ENCODE data around the gene FFAR3. TPM values are rescaled to one million over a fixed set of nuclear protein-coding genes. Genes with fewer than 3 reads are reported as not detected.

The FFAR3 gene
- total and polyA plus RNA-seq, 2 of the 13 experiments (the other 11 are each of a cell fraction or from before 2014, with no cell fraction given) = not detected

DNA sequence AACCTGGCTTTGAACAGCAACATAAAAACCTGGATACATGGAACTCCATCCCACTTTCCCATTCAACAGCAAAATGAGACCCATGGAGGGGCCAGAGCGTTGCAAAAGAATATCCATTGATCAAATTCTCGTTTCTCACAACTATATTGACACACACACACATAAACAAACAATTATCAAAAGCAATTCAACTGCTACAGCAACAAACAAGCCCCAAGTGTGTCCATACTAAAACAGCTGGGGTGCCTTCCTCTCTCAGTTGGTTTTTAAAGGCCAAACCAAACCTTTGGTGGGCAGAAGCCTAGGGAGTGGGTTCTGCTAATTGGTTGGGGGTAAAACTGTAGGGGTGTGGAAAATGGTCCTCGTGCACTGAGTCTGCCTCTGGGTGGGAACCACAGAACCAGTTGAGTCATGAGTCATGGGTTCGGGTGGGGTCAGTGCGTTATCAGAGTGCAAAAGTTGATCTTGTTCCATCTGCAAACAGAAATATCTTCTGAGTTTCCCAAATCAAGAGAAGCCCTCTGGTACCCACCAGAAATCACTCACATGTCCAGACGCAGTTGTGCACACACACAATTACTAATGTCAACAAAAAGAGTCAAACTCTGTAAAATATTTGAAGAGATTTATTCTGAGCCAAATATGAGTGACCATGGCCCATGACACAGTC lies 31.1 kb downstream of the FFAR3 start (continued):
- TF ChIP-seq, protein P1, sequence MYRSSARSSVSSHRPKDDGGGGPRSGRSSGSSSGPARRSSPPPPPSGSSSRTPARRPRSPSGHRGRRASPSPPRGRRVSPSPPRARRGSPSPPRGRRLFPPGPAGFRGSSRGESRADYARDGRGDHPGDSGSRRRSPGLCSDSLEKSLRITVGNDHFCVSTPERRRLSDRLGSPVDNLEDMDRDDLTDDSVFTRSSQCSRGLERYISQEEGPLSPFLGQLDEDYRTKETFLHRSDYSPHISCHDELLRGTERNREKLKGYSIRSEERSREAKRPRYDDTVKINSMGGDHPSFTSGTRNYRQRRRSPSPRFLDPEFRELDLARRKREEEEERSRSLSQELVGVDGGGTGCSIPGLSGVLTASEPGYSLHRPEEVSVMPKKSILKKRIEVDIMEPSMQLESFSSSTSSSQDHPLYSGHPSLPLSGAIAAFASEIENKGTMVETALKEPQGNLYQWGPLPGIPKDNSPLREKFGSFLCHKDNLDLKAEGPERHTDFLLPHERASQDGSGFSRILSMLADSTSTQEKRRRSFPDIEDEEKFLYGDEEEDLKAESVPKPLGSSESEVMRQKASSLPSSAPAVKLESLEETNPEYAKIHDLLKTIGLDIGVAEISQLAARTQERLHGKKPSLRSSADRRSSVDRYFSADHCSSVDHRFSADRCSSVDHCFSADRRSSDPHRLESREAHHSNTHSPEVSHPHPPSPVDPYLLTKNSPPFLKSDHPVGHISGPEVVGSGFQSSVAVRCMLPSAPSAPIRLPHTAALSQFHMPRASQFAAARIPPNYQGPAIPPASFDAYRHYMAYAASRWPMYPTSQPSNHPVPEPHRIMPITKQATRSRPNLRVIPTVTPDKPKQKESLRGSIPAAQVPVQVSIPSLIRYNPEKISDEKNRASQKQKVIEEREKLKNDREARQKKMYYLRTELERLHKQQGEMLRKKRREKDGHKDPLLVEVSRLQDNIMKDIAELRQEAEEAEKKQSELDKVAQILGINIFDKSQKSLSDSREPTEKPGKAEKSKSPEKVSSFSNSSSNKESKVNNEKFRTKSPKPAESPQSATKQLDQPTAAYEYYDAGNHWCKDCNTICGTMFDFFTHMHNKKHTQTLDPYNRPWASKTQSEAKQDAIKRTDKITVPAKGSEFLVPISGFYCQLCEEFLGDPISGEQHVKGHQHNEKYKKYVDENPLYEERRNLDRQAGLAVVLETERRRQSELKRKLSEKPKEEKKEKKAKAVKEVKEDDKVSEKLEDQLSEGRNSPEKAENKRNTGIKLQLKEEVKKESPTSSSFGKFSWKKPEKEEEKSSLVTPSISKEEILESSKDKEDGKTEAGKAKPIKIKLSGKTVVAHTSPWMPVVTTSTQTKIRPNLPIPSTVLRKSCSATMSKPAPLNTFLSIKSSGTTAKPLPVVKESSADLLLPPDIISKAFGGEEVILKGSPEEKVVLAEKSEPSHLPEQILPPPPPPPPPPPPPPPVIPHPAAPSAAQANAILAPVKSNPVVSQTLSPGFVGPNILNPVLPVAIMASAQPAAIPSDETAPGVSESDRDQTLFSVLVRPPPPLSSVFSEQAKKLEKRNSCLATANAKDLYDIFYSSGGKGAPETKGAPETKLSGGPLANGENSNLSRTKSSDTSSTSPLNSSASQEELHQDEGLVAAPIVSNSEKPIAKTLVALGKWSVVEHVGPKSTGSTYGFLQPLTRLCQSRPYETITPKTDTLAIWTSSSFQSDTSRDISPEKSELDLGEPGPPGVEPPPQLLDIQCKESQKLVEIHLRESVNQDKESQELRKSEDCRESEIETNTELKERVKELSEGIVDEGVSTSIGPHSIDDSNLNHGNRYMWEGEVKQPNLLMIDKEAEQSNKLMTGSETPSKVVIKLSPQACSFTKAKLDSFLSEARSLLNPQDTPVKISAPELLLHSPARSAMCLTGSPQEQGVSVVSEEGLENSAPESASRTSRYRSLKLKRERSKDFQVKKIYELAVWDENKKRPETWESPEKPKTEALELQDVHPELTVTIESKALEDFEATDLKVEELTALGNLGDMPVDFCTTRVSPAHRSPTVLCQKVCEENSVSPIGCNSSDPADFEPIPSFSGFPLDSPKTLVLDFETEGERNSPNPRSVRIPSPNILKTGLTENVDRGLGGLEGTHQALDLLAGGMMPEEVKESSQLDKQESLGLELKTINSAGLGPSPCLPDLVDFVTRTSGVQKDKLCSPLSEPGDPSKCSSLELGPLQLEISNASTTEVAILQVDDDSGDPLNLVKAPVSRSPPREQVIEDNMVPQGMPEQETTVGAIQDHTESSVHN (CRISPR knock-in tag; IDR thresholded peaks at IDR 0.05) = no peak
- no peak for TF ChIP-seq KDM3A (CRISPR knock-in tag; IDR thresholded peaks at IDR 0.05; ENCODE audit: low read depth)
- no peak for TF ChIP-seq ZNF383 (CRISPR knock-in tag; IDR thresholded peaks at IDR 0.05; ENCODE audit: borderline replicate concordance)
- TF ChIP-seq ZBTB39 (CRISPR knock-in tag; IDR thresholded peaks at IDR 0.05) = no peak
- TF ChIP-seq ATF4 (CRISPR knock-in tag; IDR thresholded peaks at IDR 0.05) = 0 out of 4 replicates have a peak, but pooled peaks of 1 of the 2 experiments have one; percentile 21
- TF ChIP-seq ISL2 (CRISPR knock-in tag; IDR thresholded peaks at IDR 0.05) = peak; percentile 38; the same call in 1 of the 2 replicates
- TF ChIP-seq, protein P2, sequence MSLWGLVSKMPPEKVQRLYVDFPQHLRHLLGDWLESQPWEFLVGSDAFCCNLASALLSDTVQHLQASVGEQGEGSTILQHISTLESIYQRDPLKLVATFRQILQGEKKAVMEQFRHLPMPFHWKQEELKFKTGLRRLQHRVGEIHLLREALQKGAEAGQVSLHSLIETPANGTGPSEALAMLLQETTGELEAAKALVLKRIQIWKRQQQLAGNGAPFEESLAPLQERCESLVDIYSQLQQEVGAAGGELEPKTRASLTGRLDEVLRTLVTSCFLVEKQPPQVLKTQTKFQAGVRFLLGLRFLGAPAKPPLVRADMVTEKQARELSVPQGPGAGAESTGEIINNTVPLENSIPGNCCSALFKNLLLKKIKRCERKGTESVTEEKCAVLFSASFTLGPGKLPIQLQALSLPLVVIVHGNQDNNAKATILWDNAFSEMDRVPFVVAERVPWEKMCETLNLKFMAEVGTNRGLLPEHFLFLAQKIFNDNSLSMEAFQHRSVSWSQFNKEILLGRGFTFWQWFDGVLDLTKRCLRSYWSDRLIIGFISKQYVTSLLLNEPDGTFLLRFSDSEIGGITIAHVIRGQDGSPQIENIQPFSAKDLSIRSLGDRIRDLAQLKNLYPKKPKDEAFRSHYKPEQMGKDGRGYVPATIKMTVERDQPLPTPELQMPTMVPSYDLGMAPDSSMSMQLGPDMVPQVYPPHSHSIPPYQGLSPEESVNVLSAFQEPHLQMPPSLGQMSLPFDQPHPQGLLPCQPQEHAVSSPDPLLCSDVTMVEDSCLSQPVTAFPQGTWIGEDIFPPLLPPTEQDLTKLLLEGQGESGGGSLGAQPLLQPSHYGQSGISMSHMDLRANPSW (CRISPR knock-in tag; IDR thresholded peaks at IDR 0.05; ENCODE audit: borderline replicate concordance) = no peak
- TF ChIP-seq, protein P3, sequence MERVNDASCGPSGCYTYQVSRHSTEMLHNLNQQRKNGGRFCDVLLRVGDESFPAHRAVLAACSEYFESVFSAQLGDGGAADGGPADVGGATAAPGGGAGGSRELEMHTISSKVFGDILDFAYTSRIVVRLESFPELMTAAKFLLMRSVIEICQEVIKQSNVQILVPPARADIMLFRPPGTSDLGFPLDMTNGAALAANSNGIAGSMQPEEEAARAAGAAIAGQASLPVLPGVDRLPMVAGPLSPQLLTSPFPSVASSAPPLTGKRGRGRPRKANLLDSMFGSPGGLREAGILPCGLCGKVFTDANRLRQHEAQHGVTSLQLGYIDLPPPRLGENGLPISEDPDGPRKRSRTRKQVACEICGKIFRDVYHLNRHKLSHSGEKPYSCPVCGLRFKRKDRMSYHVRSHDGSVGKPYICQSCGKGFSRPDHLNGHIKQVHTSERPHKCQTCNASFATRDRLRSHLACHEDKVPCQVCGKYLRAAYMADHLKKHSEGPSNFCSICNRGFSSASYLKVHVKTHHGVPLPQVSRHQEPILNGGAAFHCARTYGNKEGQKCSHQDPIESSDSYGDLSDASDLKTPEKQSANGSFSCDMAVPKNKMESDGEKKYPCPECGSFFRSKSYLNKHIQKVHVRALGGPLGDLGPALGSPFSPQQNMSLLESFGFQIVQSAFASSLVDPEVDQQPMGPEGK (CRISPR knock-in tag; IDR thresholded peaks at IDR 0.05) = no peak
- TF ChIP-seq TFDP1 (CRISPR knock-in tag; IDR thresholded peaks at IDR 0.05; ENCODE audit: borderline replicate concordance) = 0 out of 2 replicates have a peak, but pooled peaks have one; percentile 42
